Kidney (tissue), 14 donors: ENCODE data around the gene RNF14. TPM values are rescaled to one million over a fixed set of nuclear protein-coding genes. Genes with fewer than 3 reads are reported as not detected.

Experiments used
- DNase-seq, 5 donors: peaks; one replicate each; pipeline ENCODE4 v3.0.0-alpha.2; 2013 to 2020
- FAIRE-seq: peaks from 2 replicates; lab custom pipeline; 2012; peaks lifted over from hg19 to GRCh38; lab: Jason Lieb, UNC
- H3K27ac ChIP-seq, 2 donors: one replicate each; pipeline ENCODE4 v1.7.0; 2013; ENCODE audit warnings: low read depth in 2 of 2, low read length in 2 of 2, inconsistent platforms in 1 of 2
- H3K27me3 ChIP-seq: one replicate; pipeline ENCODE4 v1.7.1; 2013; ENCODE audit warnings: low read length, inconsistent platforms; ENCODE audit not compliant: control insufficient read depth, insufficient read depth
- H3K36me3 ChIP-seq, 3 donors: one replicate each; pipeline versions ENCODE4 v1.7.0 to v1.7.1; 2013; ENCODE audit warnings: low read length in 3 of 3, control low read depth in 1 of 3, inconsistent platforms in 1 of 3; ENCODE audit not compliant: insufficient read depth in 3 of 3, control insufficient read depth in 2 of 3
- H3K4me1 ChIP-seq, 3 donors: one replicate each; pipeline versions ENCODE4 v1.7.0 to v1.7.1; 2013; ENCODE audit warnings: low read length in 3 of 3, inconsistent platforms in 1 of 3, low read depth in 1 of 3; ENCODE audit not compliant: control insufficient read depth in 2 of 3, insufficient read depth in 2 of 3
- H3K4me3 ChIP-seq, 3 donors: one replicate each; pipeline versions ENCODE4 v1.7.0 to v1.8.1; 2013; ENCODE audit warnings: low read length in 3 of 3, control low read depth in 1 of 3, inconsistent platforms in 1 of 3
- H3K9ac ChIP-seq, 3 donors: one replicate each; pipeline versions ENCODE4 v1.7.0 to v1.7.1; 2013; ENCODE audit warnings: low read length in 3 of 3, control low read depth in 1 of 3, inconsistent platforms in 1 of 3
- H3K9me3 ChIP-seq, 3 donors: one replicate each; pipeline versions ENCODE4 v1.7.0 to v1.7.1; 2013; ENCODE audit warnings: low read length in 3 of 3, control low read depth in 1 of 3, inconsistent platforms in 1 of 3; ENCODE audit not compliant: control insufficient read depth in 2 of 3, insufficient read depth in 1 of 3
- intact Hi-C: fragments of 100-400 bp; cut with DNase I; formaldehyde crosslinking; loops from one replicate; pipeline ENCODE4 v1.11.1; 2022
- polyA plus RNA-seq: library from polyadenylated mRNA; stranded (reverse); fragments of 350-450 nt; fragmentation: Illumina TruSeq; extraction: RNeasy Lipid Tissue Mini Kit (QIAGEN cat#74804); gene quantifications from one replicate; pipeline ENCODE4 v1.2.3, GENCODE V29; 2014; ENCODE audit warnings: low read depth, low replicate concordance; ENCODE audit not compliant: insufficient read depth
- total RNA-seq: library from RNA; stranded (reverse); fragmentation: NEBNext Ultra II Directional; extraction: Animal tissue kit (Norgen Biotek cat#: 25700); gene quantifications from one replicate; pipeline ENCODE4 v1.2.1, GENCODE V29; 2021
- TF ChIP-seq, protein P1 (sequence below): IDR thresholded peaks from 3 replicates; pipeline ENCODE4 v1.5.1; 2012; ENCODE audit warnings: mild to moderate bottlenecking, moderate library complexity, borderline replicate concordance; ENCODE audit not compliant: insufficient read depth; ENCODE audit errors: extremely low read depth
- donor health status: control.
- donor health status: control.
- donor health status: control.
- donor health status: control.
- donor health status: control.
- donor health status: DM: yes; HTN: yes; CAD: no.
- donor health status: Normal renal cell carcinoma (clear cell type).

Gene RNF14
- total and polyA plus RNA-seq, 2 donors from 2014 or later: 53.5 to 69.3 TPM

DNA sequence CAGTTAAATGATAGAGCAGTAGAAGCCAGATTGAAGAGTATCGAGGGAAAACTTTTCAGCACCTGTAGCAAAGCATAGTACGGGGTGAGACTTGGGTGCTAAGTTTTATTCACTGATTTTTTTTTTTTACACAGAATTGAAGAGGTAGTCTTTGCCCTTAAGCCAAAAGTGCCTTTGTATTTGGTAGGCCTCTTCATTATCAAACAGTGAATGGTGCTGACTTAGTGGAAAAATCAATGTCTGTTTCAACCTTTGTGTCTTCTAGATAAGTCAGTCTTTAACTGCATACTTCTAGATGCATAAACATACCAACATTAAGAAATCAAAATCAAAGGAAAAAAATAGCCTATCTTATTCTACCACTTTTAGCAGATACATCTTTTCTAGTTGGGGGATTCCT, 13.7 kb downstream of the RNF14 start:
- no peak overlapping the region for H3K9ac ChIP-seq
- peaks cover 8 to 57% (median 42%) of the 10 kb centered on the region in 3 donors for H3K36me3 ChIP-seq

DNA sequence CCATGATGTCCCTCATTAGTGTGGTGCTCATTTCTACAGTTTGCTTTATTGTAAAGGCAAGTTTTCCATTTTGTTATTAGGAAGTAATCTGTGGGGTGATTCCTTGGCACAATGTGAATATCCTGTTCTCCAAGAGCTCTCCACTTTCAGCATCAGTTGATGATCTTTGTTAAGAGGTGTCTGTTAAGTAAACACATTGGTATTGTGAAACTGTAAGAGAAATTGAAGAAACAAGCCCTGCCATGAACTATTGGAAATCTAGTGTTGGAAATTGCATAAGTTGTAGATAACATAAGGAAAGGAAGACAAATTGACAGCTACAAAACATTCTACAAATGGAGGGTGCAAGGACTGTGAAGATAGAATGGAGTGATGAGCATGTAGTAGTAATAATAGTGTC, 17.2 kb downstream of the RNF14 start:
- DNase-seq (no peak), FAIRE-seq (no peak)
- intact Hi-C loops: no loop called here
- H3K4me1 ChIP-seq: no peaks in the 10 kb centered on the region
- H3K9ac ChIP-seq: no peak overlapping the region
- H3K36me3 ChIP-seq: peaks cover 7 to 32% (median 32%) of the 10 kb centered on the region in 3 donors
- H3K4me3 ChIP-seq: no peak overlapping the region
- no peaks in the 10 kb centered on the region for H3K27me3 ChIP-seq
- H3K27ac ChIP-seq: no peak overlapping the region
- TF ChIP-seq, protein P1, sequence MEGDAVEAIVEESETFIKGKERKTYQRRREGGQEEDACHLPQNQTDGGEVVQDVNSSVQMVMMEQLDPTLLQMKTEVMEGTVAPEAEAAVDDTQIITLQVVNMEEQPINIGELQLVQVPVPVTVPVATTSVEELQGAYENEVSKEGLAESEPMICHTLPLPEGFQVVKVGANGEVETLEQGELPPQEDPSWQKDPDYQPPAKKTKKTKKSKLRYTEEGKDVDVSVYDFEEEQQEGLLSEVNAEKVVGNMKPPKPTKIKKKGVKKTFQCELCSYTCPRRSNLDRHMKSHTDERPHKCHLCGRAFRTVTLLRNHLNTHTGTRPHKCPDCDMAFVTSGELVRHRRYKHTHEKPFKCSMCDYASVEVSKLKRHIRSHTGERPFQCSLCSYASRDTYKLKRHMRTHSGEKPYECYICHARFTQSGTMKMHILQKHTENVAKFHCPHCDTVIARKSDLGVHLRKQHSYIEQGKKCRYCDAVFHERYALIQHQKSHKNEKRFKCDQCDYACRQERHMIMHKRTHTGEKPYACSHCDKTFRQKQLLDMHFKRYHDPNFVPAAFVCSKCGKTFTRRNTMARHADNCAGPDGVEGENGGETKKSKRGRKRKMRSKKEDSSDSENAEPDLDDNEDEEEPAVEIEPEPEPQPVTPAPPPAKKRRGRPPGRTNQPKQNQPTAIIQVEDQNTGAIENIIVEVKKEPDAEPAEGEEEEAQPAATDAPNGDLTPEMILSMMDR: no peak
- H3K9me3 ChIP-seq: no peaks in the 10 kb centered on the region

More for the DNA sequence above, 13.7 kb downstream of the RNF14 start:
- H3K9me3 ChIP-seq: no peaks in the 10 kb centered on the region
- H3K4me3 ChIP-seq: no peak overlapping the region
- H3K27me3 ChIP-seq: no peaks in the 10 kb centered on the region
- H3K27ac ChIP-seq: no peak overlapping the region
- FAIRE-seq: no peak
- TF ChIP-seq, protein P1: no peak
- DNase-seq: no peak
- intact Hi-C loops: no loop called here
- peaks cover 0 to 6% (median 4%) of the 10 kb centered on the region in 3 donors for H3K4me1 ChIP-seq

DNA sequence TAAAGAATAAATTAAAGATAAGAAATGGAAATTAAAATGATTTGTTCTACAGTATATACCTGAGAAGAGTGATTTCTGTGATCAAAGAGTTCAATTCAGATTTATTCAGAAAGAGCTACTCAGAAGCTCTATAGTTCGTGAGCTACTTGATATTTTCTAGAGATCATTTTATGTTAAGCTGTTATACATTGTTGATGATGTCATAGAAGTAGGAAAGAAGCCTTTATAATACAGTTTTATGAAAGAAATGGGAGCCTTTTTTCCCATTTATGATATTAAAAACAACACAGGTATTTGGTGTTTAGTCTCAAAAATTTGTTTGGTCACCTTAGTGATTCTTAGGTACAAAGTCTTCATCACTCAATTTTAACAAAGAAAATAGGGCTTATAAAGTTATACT, 20.8 kb downstream of the RNF14 start:
- no peak for FAIRE-seq
- intact Hi-C loops: loop anchor here (10.0 kb wide), 1 partner anchor 155 kb away; no protein-coding TSS in a partner anchor
- Histone ChIP-seq H3K4me1 (no peaks in the 10 kb centered on the region), H3K27me3 (no peaks in the 10 kb centered on the region), H3K36me3 (peaks cover 8 to 33% (median 32%) of the 10 kb centered on the region in 3 donors), H3K4me3 (no peak overlapping the region), H3K9ac (no peak overlapping the region), H3K27ac (no peak overlapping the region), H3K9me3 (no peaks in the 10 kb centered on the region)
- TF ChIP-seq, protein P1: no peak
- DNase-seq: no peak
